PFSK-1 (cell line): ENCODE data around the gene TMEM232.

Source experiments
- POLR2AphosphoS5 ChIP-seq: IDR thresholded peaks from 2 replicates; pipeline ENCODE4 v1.6.1; 2012; ENCODE audit warnings: low read depth, mild to moderate bottlenecking, control low read depth, low read length, moderate library complexity
- SIN3A ChIP-seq: IDR thresholded peaks from 2 replicates; pipeline ENCODE4 v1.6.1; 2012; ENCODE audit warnings: mild to moderate bottlenecking, low read length, moderate library complexity, borderline replicate concordance; ENCODE audit not compliant: insufficient read depth
- TAF1 ChIP-seq: IDR thresholded peaks from 2 replicates; pipeline ENCODE4 v1.6.1; 2012; ENCODE audit warnings: low read length, control low read depth, borderline replicate concordance; ENCODE audit not compliant: insufficient read depth
- TF ChIP-seq, protein P1 (sequence below), 2 experiments: IDR thresholded peaks; 2 replicates each; pipeline versions ENCODE4 v1.6.1 to v1.8.0; 2011 to 2012; ENCODE audit warnings: low read depth in 2 of 2, low read length in 2 of 2, control low read depth in 1 of 2, inconsistent platforms in 1 of 2, mild to moderate bottlenecking in 1 of 2, moderate library complexity in 1 of 2; ENCODE audit not compliant: insufficient read depth in 1 of 2

DNA sequence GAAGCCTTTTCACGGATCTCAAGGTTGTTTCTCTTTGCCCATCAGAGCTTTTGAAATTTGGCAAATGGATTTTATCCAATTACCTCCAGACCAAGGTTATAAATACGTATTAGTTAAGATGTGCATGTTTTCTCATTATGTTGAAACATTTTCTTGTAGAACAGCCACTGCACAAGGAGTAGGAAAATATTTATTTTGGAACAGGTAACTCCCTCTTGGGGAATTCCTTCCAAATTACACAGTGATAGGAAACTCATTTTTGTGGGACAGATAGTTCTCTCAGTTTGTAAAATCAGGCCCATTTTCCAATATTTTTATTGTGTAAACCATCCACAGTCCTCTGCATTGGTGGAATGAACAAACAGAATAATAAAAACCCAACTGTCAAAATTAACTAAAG, 23.0 kb downstream of the TMEM232 start:
- TF ChIP-seq TAF1 = no peak
- TF ChIP-seq, protein P1, sequence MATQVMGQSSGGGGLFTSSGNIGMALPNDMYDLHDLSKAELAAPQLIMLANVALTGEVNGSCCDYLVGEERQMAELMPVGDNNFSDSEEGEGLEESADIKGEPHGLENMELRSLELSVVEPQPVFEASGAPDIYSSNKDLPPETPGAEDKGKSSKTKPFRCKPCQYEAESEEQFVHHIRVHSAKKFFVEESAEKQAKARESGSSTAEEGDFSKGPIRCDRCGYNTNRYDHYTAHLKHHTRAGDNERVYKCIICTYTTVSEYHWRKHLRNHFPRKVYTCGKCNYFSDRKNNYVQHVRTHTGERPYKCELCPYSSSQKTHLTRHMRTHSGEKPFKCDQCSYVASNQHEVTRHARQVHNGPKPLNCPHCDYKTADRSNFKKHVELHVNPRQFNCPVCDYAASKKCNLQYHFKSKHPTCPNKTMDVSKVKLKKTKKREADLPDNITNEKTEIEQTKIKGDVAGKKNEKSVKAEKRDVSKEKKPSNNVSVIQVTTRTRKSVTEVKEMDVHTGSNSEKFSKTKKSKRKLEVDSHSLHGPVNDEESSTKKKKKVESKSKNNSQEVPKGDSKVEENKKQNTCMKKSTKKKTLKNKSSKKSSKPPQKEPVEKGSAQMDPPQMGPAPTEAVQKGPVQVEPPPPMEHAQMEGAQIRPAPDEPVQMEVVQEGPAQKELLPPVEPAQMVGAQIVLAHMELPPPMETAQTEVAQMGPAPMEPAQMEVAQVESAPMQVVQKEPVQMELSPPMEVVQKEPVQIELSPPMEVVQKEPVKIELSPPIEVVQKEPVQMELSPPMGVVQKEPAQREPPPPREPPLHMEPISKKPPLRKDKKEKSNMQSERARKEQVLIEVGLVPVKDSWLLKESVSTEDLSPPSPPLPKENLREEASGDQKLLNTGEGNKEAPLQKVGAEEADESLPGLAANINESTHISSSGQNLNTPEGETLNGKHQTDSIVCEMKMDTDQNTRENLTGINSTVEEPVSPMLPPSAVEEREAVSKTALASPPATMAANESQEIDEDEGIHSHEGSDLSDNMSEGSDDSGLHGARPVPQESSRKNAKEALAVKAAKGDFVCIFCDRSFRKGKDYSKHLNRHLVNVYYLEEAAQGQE (IDR thresholded peaks at IDR 0.05; ENCODE audit: insufficient read depth in 1 of 2, low read depth in 2 of 2, low read length in 2 of 2) = no peak
- no peak for TF ChIP-seq POLR2AphosphoS5
- TF ChIP-seq SIN3A = no peak
